MCF 10A (cell line): ENCODE data around the gene ABLIM2. TPM values are rescaled to one million over a fixed set of nuclear protein-coding genes. Genes with fewer than 3 reads are reported as not detected.

Experiments used
- BruUV-seq: library from RNA; stranded (reverse); fragments of 400-500 nt; replicated peaks from 2 replicates; lab custom pipeline; 2021; lab: Mats Ljungman, UMichigan
- CTCF ChIA-PET: fragments of 300-600 bp; sonication (Branson Sonifier 250); formaldehyde crosslinking; extraction: SDS; loops from one replicate; lab custom pipeline; 2021; ENCODE audit warnings: antibody characterized with exemption, inconsistent platforms; lab: Yijun Ruan, JAX
- POLR2A ChIA-PET: fragments of 300-600, 350-650 bp; sonication (Branson Sonifier 250); formaldehyde crosslinking; extraction: SDS; loops from one replicate; lab custom pipeline; 2020; ENCODE audit warnings: antibody characterized with exemption, inconsistent platforms; lab: Yijun Ruan, JAX
- DNase-seq: peaks from one replicate; pipeline ENCODE4 v3.0.0-alpha.2; 2018; ENCODE audit not compliant: unreplicated experiment
- H3K27ac Mint-ChIP-seq: one replicate; pipeline ENCODE4 v1.8.0; 2022; ENCODE audit warnings: mild to moderate bottlenecking, low read depth, mixed read lengths; ENCODE audit not compliant: unreplicated experiment
- H3K27me3 Mint-ChIP-seq: one replicate; pipeline ENCODE4 v1.8.0; 2022; ENCODE audit warnings: mixed read lengths; ENCODE audit not compliant: insufficient read depth, unreplicated experiment
- H3K36me3 Mint-ChIP-seq: one replicate; pipeline ENCODE4 v1.8.0; 2022; ENCODE audit warnings: mild to moderate bottlenecking, moderate library complexity, mixed read lengths; ENCODE audit not compliant: insufficient read depth, unreplicated experiment
- H3K4me1 Mint-ChIP-seq: one replicate; pipeline ENCODE4 v1.8.0; 2022; ENCODE audit warnings: mixed read lengths; ENCODE audit not compliant: insufficient read depth, unreplicated experiment
- H3K4me3 Mint-ChIP-seq: one replicate; pipeline ENCODE4 v1.8.0; 2022; ENCODE audit warnings: mild to moderate bottlenecking, moderate library complexity, mixed read lengths; ENCODE audit not compliant: unreplicated experiment
- H3K9me3 Mint-ChIP-seq: one replicate; pipeline ENCODE4 v1.8.0; 2022; ENCODE audit warnings: mixed read lengths; ENCODE audit not compliant: unreplicated experiment
- CTCF ChIP-seq: fragments of 200-600 bp; IDR thresholded peaks from one replicate; pipeline ENCODE4 v1.8.0; 2022; ENCODE audit warnings: antibody characterized with exemption, mild to moderate bottlenecking; ENCODE audit not compliant: unreplicated experiment
- intact Hi-C: fragments of 100-400 bp; cut with micrococcal nuclease; formaldehyde crosslinking; loops from 2 replicates; pipeline ENCODE4 v1.14.1; 2022
- total RNA-seq: library from RNA; stranded (reverse); gene quantifications from 2 replicates; pipeline ENCODE4 v1.2.3, GENCODE V29; 2022

Gene ABLIM2
- total RNA-seq, 1 experiment from 2014 or later, result 5.3 TPM

- Mint-ChIP-seq H3K36me3 (no peaks in the 10 kb centered on the region), H3K4me3 (peak overlapping the region; percentile 77), H3K4me1 (peaks cover 35% of the 10 kb centered on the region), H3K27me3 (no peaks in the 10 kb centered on the region), H3K9me3 (no peaks in the 10 kb centered on the region), H3K27ac (peak overlapping the region; percentile 7)
- TF ChIP-seq CTCF, result no peak
- ChIA-PET POLR2A (interaction anchor here (0.6 to 6.6 kb wide), 12 partner anchors 9 to 1298 kb away, joined by 3 to 62 read pairs (median 3); partner anchors contain the start of gene MRFAP1), CTCF (interaction anchor here (1.0 to 6.2 kb wide), 9 partner anchors 9 to 130 kb away, joined by 3 to 20 read pairs (median 4); no protein-coding TSS in a partner anchor)
- intact Hi-C loops, result loop anchor here (2.0 kb wide), 1 partner anchor 41 kb away; no protein-coding TSS in a partner anchor
- DNase-seq, result no peak
- BruUV-seq, result no TSS peak
These were observed 220.4 kb downstream of the ABLIM2 start for GRCh38 chr4:7938266-7938608.

GRCh38 chr4:7937006-7937405, 221.6 kb downstream of the ABLIM2 start:
- peaks cover 35% of the 10 kb centered on the region for H3K4me1 Mint-ChIP-seq
- H3K9me3 Mint-ChIP-seq, result no peaks in the 10 kb centered on the region
- POLR2A ChIA-PET, result interaction anchor here (1.0 to 6.6 kb wide), 6 partner anchors 21 to 870 kb away, joined by 4 to 62 read pairs (median 6); no protein-coding TSS in a partner anchor
- no peaks in the 10 kb centered on the region for H3K36me3 Mint-ChIP-seq
- H3K4me3 Mint-ChIP-seq, result no peak overlapping the region
- CTCF ChIA-PET, result interaction anchor here (1.0 to 6.2 kb wide), 6 partner anchors 8 to 132 kb away, joined by 3 to 20 read pairs (median 4); no protein-coding TSS in a partner anchor
- no peak for DNase-seq
- H3K27me3 Mint-ChIP-seq, result no peaks in the 10 kb centered on the region
- no peak for TF ChIP-seq CTCF
- intact Hi-C loops, result no loop called here
- no TSS peak for BruUV-seq
- no peak overlapping the region for H3K27ac Mint-ChIP-seq

GRCh38 chr4:7933651-7934510, 224.7 kb downstream of the ABLIM2 start:
- peak; percentile 38 for DNase-seq
- no peak for TF ChIP-seq CTCF
- intact Hi-C loops, result no loop called here
- ChIA-PET POLR2A (interaction anchor here (0.9 kb wide), 1 partner anchor 22 kb away, joined by 3 read pairs; no protein-coding TSS in a partner anchor), CTCF (interaction anchor here (0.8 to 1.2 kb wide), 3 partner anchors 9 to 131 kb away, joined by 3 to 5 read pairs (median 4); no protein-coding TSS in a partner anchor)
- H3K27me3 Mint-ChIP-seq, result no peaks in the 10 kb centered on the region
- no peaks in the 10 kb centered on the region for H3K9me3 Mint-ChIP-seq
- H3K36me3 Mint-ChIP-seq, result no peaks in the 10 kb centered on the region
- BruUV-seq, result no TSS peak
- H3K4me3 Mint-ChIP-seq, result no peak overlapping the region
- peaks cover 42% of the 10 kb centered on the region for H3K4me1 Mint-ChIP-seq
- peak overlapping the region; percentile 5 for H3K27ac Mint-ChIP-seq

GRCh38 chr4:7932287-7932686, 226.3 kb downstream of the ABLIM2 start:
- no peak for DNase-seq
- ChIA-PET CTCF (interaction anchor here (0.9 to 7.7 kb wide), 2 partner anchors 56 to 128 kb away, joined by 5 to 66 read pairs; no protein-coding TSS in a partner anchor), POLR2A (interaction anchor here (2.1 kb wide), 1 partner anchor 23 kb away, joined by 6 read pairs; no protein-coding TSS in a partner anchor)
- H3K4me3 Mint-ChIP-seq, result no peak overlapping the region
- no peaks in the 10 kb centered on the region for H3K9me3 Mint-ChIP-seq
- no TSS peak for BruUV-seq
- H3K4me1 Mint-ChIP-seq, result peaks cover 31% of the 10 kb centered on the region
- H3K36me3 Mint-ChIP-seq, result no peaks in the 10 kb centered on the region
- intact Hi-C loops, result no loop called here
- H3K27me3 Mint-ChIP-seq, result no peaks in the 10 kb centered on the region
- no peak overlapping the region for H3K27ac Mint-ChIP-seq
- TF ChIP-seq CTCF, result no peak
